ENCODE measurements around the gene BMAL1.

- no peak for TF ChIP-seq CTCF (IDR thresholded peaks at IDR 0.05)
- TF ChIP-seq POLR2A (IDR thresholded peaks at IDR 0.05), result no peak
Observed at GRCh38 chr11:13284776-13285588, 7.4 kb downstream of the BMAL1 start.

Data from uterus (tissue), 2 donors.